ENCODE measurements around the gene KLHL29. TPM values are rescaled to one million over a fixed set of nuclear protein-coding genes. Genes with fewer than 3 reads are reported as not detected.

KLHL29 gene
- total RNA-seq, 1 experiment from 2014 or later, result 2.6 TPM

GRCh38 chr2:23417310-23417709, 32.3 kb downstream of the KLHL29 start:
- H2AFZ ChIP-seq (ENCODE audit: low read length), result no peak overlapping the region
- no peak overlapping the region for H3K27ac ChIP-seq (ENCODE audit: low read length)
- H3K79me2 ChIP-seq (ENCODE audit: low read length), result no peaks in the 10 kb centered on the region
- no peak overlapping the region for H3K9ac ChIP-seq (ENCODE audit: low read length)
- H3K27me3 ChIP-seq (ENCODE audit: low read length), result no peaks in the 10 kb centered on the region
- ChIA-PET CTCF (no interaction called here), POLR2A (ENCODE audit: unreplicated experiment) (no interaction called here)
- H3K4me3 ChIP-seq (ENCODE audit: low read length), result no peak overlapping the region
- no peaks in the 10 kb centered on the region for H4K20me1 ChIP-seq (ENCODE audit: low read length)
- TF ChIP-seq EZH2 (IDR thresholded peaks at IDR 0.05; ENCODE audit: low read length, unreplicated experiment), result no peak
- no peak for TF ChIP-seq EZH2phosphoT487 (IDR thresholded peaks at IDR 0.05; ENCODE audit: borderline replicate concordance, low read length)
- no peak for TF ChIP-seq CTCF (conservative IDR thresholded peaks at IDR 0.05; ENCODE audit: low read depth, low read length)
- intact Hi-C loops (cut with micrococcal nuclease), result no loop called here
- no peaks in the 10 kb centered on the region for H3F3A ChIP-seq (ENCODE audit: low read length, unreplicated experiment)
- H3K36me3 ChIP-seq (ENCODE audit: low read depth, low read length), result no peaks in the 10 kb centered on the region
- no peaks in the 10 kb centered on the region for H3K9me2 ChIP-seq (replicated peaks; ENCODE audit: low read length)
- ATAC-seq, result no peak
- H3K9me3 ChIP-seq (ENCODE audit: low read length), result no peaks in the 10 kb centered on the region
- H3K4me2 ChIP-seq (ENCODE audit: low read length), result no peak overlapping the region
- peaks cover 10% of the 10 kb centered on the region for H3K4me1 ChIP-seq (ENCODE audit: insufficient read depth, low read length)
- no peak for DNase-seq
- BruUV-seq (replicated peaks), result no TSS peak

- DNase-seq, result no peak
- Histone ChIP-seq H2AFZ (ENCODE audit: low read length) (no peak overlapping the region), H3K9ac (ENCODE audit: low read length) (no peak overlapping the region), H3K79me2 (ENCODE audit: low read length) (no peaks in the 10 kb centered on the region), H3K4me3 (ENCODE audit: low read length) (no peak overlapping the region), H3K9me3 (ENCODE audit: low read length) (no peaks in the 10 kb centered on the region), H3F3A (ENCODE audit: low read length, unreplicated experiment) (no peaks in the 10 kb centered on the region), H3K9me2 (replicated peaks; ENCODE audit: low read length) (no peaks in the 10 kb centered on the region), H3K36me3 (ENCODE audit: low read depth, low read length) (no peaks in the 10 kb centered on the region), H3K4me2 (ENCODE audit: low read length) (no peak overlapping the region), H3K27me3 (ENCODE audit: low read length) (no peaks in the 10 kb centered on the region), H3K27ac (ENCODE audit: low read length) (no peak overlapping the region), H3K4me1 (ENCODE audit: insufficient read depth, low read length) (peaks cover 3% of the 10 kb centered on the region), H4K20me1 (ENCODE audit: low read length) (no peaks in the 10 kb centered on the region)
- POLR2A ChIA-PET (ENCODE audit: unreplicated experiment), result no interaction called here
- ATAC-seq, result no peak
- TF ChIP-seq CTCF (conservative IDR thresholded peaks at IDR 0.05; ENCODE audit: low read depth, low read length) (no peak), EZH2phosphoT487 (IDR thresholded peaks at IDR 0.05; ENCODE audit: borderline replicate concordance, low read length) (no peak), EZH2 (IDR thresholded peaks at IDR 0.05; ENCODE audit: low read length, unreplicated experiment) (no peak)
- CTCF ChIA-PET, result no interaction called here
- BruUV-seq (replicated peaks), result no TSS peak
- intact Hi-C loops (cut with micrococcal nuclease), result no loop called here
Measured at GRCh38 chr2:23418056-23418455, 33.1 kb downstream of the KLHL29 start.

GRCh38 chr2:23418461-23418911, 33.5 kb downstream of the KLHL29 start:
- CTCF ChIA-PET, result no interaction called here
- H3K9ac ChIP-seq (ENCODE audit: low read length), result no peak overlapping the region
- no TSS peak for BruUV-seq (replicated peaks)
- intact Hi-C loops (cut with micrococcal nuclease), result no loop called here
- no peak; the same call in 1 of the 2 replicates for ATAC-seq
- TF ChIP-seq EZH2phosphoT487 (IDR thresholded peaks at IDR 0.05; ENCODE audit: borderline replicate concordance, low read length) (no peak), EZH2 (IDR thresholded peaks at IDR 0.05; ENCODE audit: low read length, unreplicated experiment) (no peak), CTCF (conservative IDR thresholded peaks at IDR 0.05; ENCODE audit: low read depth, low read length) (no peak)
- no peak overlapping the region for H3K4me3 ChIP-seq (ENCODE audit: low read length)
- H4K20me1 ChIP-seq (ENCODE audit: low read length), result no peaks in the 10 kb centered on the region
- no peaks in the 10 kb centered on the region for H3K9me3 ChIP-seq (ENCODE audit: low read length)
- no peaks in the 10 kb centered on the region for H3K4me1 ChIP-seq (ENCODE audit: insufficient read depth, low read length)
- DNase-seq, result peak; percentile 31
- no peaks in the 10 kb centered on the region for H3K27me3 ChIP-seq (ENCODE audit: low read length)
- H3K4me2 ChIP-seq (ENCODE audit: low read length), result no peak overlapping the region
- no peaks in the 10 kb centered on the region for H3F3A ChIP-seq (ENCODE audit: low read length, unreplicated experiment)
- POLR2A ChIA-PET (ENCODE audit: unreplicated experiment), result no interaction called here
- H3K27ac ChIP-seq (ENCODE audit: low read length), result no peak overlapping the region
- no peaks in the 10 kb centered on the region for H3K9me2 ChIP-seq (replicated peaks; ENCODE audit: low read length)
- no peaks in the 10 kb centered on the region for H3K79me2 ChIP-seq (ENCODE audit: low read length)
- H2AFZ ChIP-seq (ENCODE audit: low read length), result no peak overlapping the region
- no peaks in the 10 kb centered on the region for H3K36me3 ChIP-seq (ENCODE audit: low read depth, low read length)
